ENCODE results near the gene CLEC4C. TPM values are rescaled to one million over a fixed set of nuclear protein-coding genes. Genes with fewer than 3 reads are reported as not detected.

CLEC4C gene
- total RNA-seq, 8 experiments from 2014 or later: 0.24 to 0.41 TPM; not detected in 6

GRCh38 chr12:7712841-7713442, 34.2 kb downstream of the CLEC4C start:
- no peak overlapping the region for H3K27ac ChIP-seq
- in situ Hi-C loops (cut with MboI; ENCODE audit: low pct_unique_long_range_greater_than_20kb in 2 of 9, low sequenced_read_pairs in 9 of 9, unreplicated experiment in 9 of 9): no loop called here
- WGBS, 10 experiments: 52 to 100% (median 84%) methylated on average over 2 to 12 of the region's 28 CpGs; no CpG with 5 or more reads in 1 of the 10 experiments
- no peak overlapping the region for H3K4me3 ChIP-seq
- peaks cover 0 to 2% of the 10 kb centered on the region in 2 donors for H3K4me1 ChIP-seq (replicated peaks in 1 of 2)
- no peak for ATAC-seq (replicated peaks in 6 of 8)

- in situ Hi-C loops (cut with MboI; ENCODE audit: low pct_unique_long_range_greater_than_20kb in 2 of 9, low sequenced_read_pairs in 9 of 9, unreplicated experiment in 9 of 9): no loop called here
- Histone ChIP-seq H3K4me3 (no peak within 1 kb of the TSS), H3K27ac (no peak within 1 kb of the TSS), H3K4me1 (replicated peaks in 1 of 2) (no peaks in the 10 kb centered on the region)
- WGBS, 10 experiments: 0 to 92% (median 83%) methylated on average over 1 to 6 of the region's 7 CpGs; no CpG with 5 or more reads in 2 of the 10 experiments
- ATAC-seq (replicated peaks in 6 of 8): no peak
Observed at GRCh38 chr12:7711133-7711532, 36.0 kb downstream of the CLEC4C start, which contains the start of gene DPPA3. DPPA3 (plus strand) TSS chr12:7711433; CDS start chr12:7711571, 138 bp downstream.

- WGBS, 10 experiments: 20 to 83% (median 73%) methylated on average over 1 to 8 of the region's 8 CpGs
- in situ Hi-C loops (cut with MboI; ENCODE audit: low pct_unique_long_range_greater_than_20kb in 2 of 9, low sequenced_read_pairs in 9 of 9, unreplicated experiment in 9 of 9): no loop called here
- ATAC-seq (replicated peaks in 6 of 8): no peak
- Histone ChIP-seq H3K4me1 (replicated peaks in 1 of 2) (no peaks in the 10 kb centered on the region), H3K4me3 (no peak overlapping the region), H3K27ac (no peak overlapping the region)
Observed at GRCh38 chr12:7709969-7710675, 37.1 kb downstream of the CLEC4C start.

- Histone ChIP-seq H3K4me1 (replicated peaks in 1 of 2) (no peaks in the 10 kb centered on the region), H3K27ac (no peak overlapping the region), H3K4me3 (no peak overlapping the region)
- ATAC-seq (replicated peaks in 6 of 8): no peak
- in situ Hi-C loops (cut with MboI; ENCODE audit: low pct_unique_long_range_greater_than_20kb in 2 of 9, low sequenced_read_pairs in 9 of 9, unreplicated experiment in 9 of 9): no loop called here
- WGBS, 10 experiments: 100% methylated on average over 1 of the region's 29 CpGs; no CpG with 5 or more reads in 9 of the 10 experiments
Observed at GRCh38 chr12:7705846-7706245, 41.3 kb downstream of the CLEC4C start.

- in situ Hi-C loops (cut with MboI; ENCODE audit: low pct_unique_long_range_greater_than_20kb in 2 of 9, low sequenced_read_pairs in 9 of 9, unreplicated experiment in 9 of 9): loop anchor here in 2 of 9 experiments (25.0 kb wide), 1 partner anchor 117 kb away; no protein-coding TSS in a partner anchor
- ATAC-seq (replicated peaks in 6 of 8): peak; percentile 38 to 95 (median 94)
- peak within 1 kb of the TSS in 2 of 5 donors; percentile 26 to 31 for H3K4me3 ChIP-seq
- H3K27ac ChIP-seq: peak within 1 kb of the TSS; percentile 65 to 73
- H3K4me1 ChIP-seq (replicated peaks in 1 of 2): peaks cover 0 to 16% of the 10 kb centered on the region in 2 donors
- 4 to 42% (median 20%) methylated on average over 2 to 7 of the region's 7 CpGs for WGBS, 10 experiments
Observed at GRCh38 chr12:7695566-7696197, 51.5 kb downstream of the CLEC4C start, which contains the start of gene GDF3. GDF3 (minus strand) TSS chr12:7695775; CDS start chr12:7695728, 47 bp downstream.

GRCh38 chr12:7695237-7695560, 52.0 kb downstream of the CLEC4C start:
- in situ Hi-C loops (cut with MboI; ENCODE audit: low pct_unique_long_range_greater_than_20kb in 2 of 9, low sequenced_read_pairs in 9 of 9, unreplicated experiment in 9 of 9): loop anchor here in 2 of 9 experiments (25.0 kb wide), 1 partner anchor 117 kb away; no protein-coding TSS in a partner anchor
- Histone ChIP-seq H3K27ac (peak overlapping the region; percentile 65 to 73), H3K4me3 (peak overlapping the region in 2 of 5 donors; percentile 26 to 31), H3K4me1 (replicated peaks in 1 of 2) (peaks cover 0 to 16% of the 10 kb centered on the region in 2 donors)
- peak in 3 of 8 experiments; percentile 4 to 14 (median 12) for ATAC-seq (replicated peaks in 6 of 8)
- 19 to 86% (median 59%) methylated on average over 1 to 10 of the region's 10 CpGs; no CpG with 5 or more reads in 3 of the 10 experiments for WGBS, 10 experiments

- Histone ChIP-seq H3K4me3 (peak overlapping the region in 2 of 5 donors; percentile 26 to 31), H3K27ac (peak overlapping the region; percentile 65 to 73), H3K4me1 (replicated peaks in 1 of 2) (peaks cover 0 to 16% of the 10 kb centered on the region in 2 donors)
- WGBS, 10 experiments: 7 to 83% (median 43%) methylated on average over 1 to 3 of the region's 3 CpGs; no CpG with 5 or more reads in 3 of the 10 experiments
- peak in 1 of 8 experiments; percentile 3 for ATAC-seq (replicated peaks in 6 of 8)
- in situ Hi-C loops (cut with MboI; ENCODE audit: low pct_unique_long_range_greater_than_20kb in 2 of 9, low sequenced_read_pairs in 9 of 9, unreplicated experiment in 9 of 9): loop anchor here in 2 of 9 experiments (25.0 kb wide), 1 partner anchor 118 kb away; no protein-coding TSS in a partner anchor
Observed at GRCh38 chr12:7694556-7695236, 52.5 kb downstream of the CLEC4C start.

- no peak for ATAC-seq (replicated peaks in 6 of 8)
- in situ Hi-C loops (cut with MboI; ENCODE audit: low pct_unique_long_range_greater_than_20kb in 2 of 9, low sequenced_read_pairs in 9 of 9, unreplicated experiment in 9 of 9): loop anchor here in 2 of 9 experiments (25.0 kb wide), 1 partner anchor 119 kb away; no protein-coding TSS in a partner anchor
Observed at GRCh38 chr12:7693793-7694192, 53.4 kb downstream of the CLEC4C start.

GRCh38 chr12:7681535-7681934, 65.6 kb downstream of the CLEC4C start:
- 0 to 100% (median 59%) methylated on average over 1 to 2 of the region's 2 CpGs; no CpG with 5 or more reads in 2 of the 10 experiments for WGBS, 10 experiments
- no peaks in the 10 kb centered on the region for H3K4me1 ChIP-seq (replicated peaks in 1 of 2)
- ATAC-seq (replicated peaks in 6 of 8): no peak
- no peak overlapping the region for H3K4me3 ChIP-seq
- no peak overlapping the region for H3K27ac ChIP-seq
- in situ Hi-C loops (cut with MboI; ENCODE audit: low pct_unique_long_range_greater_than_20kb in 2 of 9, low sequenced_read_pairs in 9 of 9, unreplicated experiment in 9 of 9): loop anchor here in 3 of 9 experiments (10.0 to 25.0 kb wide), 2 partner anchors 123 to 131 kb away; no protein-coding TSS in a partner anchor

More at GRCh38 chr12:7693793-7694192, 53.4 kb downstream of the CLEC4C start:
- 7 to 100% (median 80%) methylated on average over 1 to 5 of the region's 6 CpGs; no CpG with 5 or more reads in 5 of the 10 experiments for WGBS, 10 experiments
- peak overlapping the region in 2 of 5 donors; percentile 26 to 31 for H3K4me3 ChIP-seq
- peak overlapping the region in 1 of 2 donors; percentile 30 for H3K27ac ChIP-seq
- peaks cover 0 to 16% of the 10 kb centered on the region in 2 donors for H3K4me1 ChIP-seq (replicated peaks in 1 of 2)

Other genes with a start within 250 kb of the CLEC4C start
- 10 to 100 TPM in 1 of 8 experiments, under 1 TPM in 7; under 0.01 to 87.7 (median 0.56) TPM for gene CD163, start 243.6 kb downstream of the CLEC4C start, total RNA-seq
- not detected for gene APOBEC1, start 81.5 kb downstream of the CLEC4C start, total RNA-seq
- 10 to 100 TPM in 4 of 8 experiments, under 1 TPM in 1, not detected in 3; 0.21 to 49.4 (median 30.7) TPM for gene GDF3, start 51.6 kb downstream of the CLEC4C start, total RNA-seq
- gene DPPA3, start 35.9 kb downstream of the CLEC4C start, total RNA-seq: under 1 TPM in 2 of 8 experiments, not detected in 6; 0.21 to 0.33 TPM
- gene NANOGNB, start 17.8 kb upstream of the CLEC4C start, total RNA-seq: 1 to 10 TPM in 1 of 8 experiments, under 1 TPM in 1, not detected in 6; 0.38 to 1.2 TPM
- gene NANOG, start 42.0 kb upstream of the CLEC4C start, total RNA-seq: 1 to 10 TPM in 2 of 8 experiments, under 1 TPM in 5, not detected in 1; 0.14 to 1.3 (median 0.57) TPM
- 1 to 10 TPM in 1 of 8 experiments, under 1 TPM in 4, not detected in 3; 0.55 to 1.7 (median 0.91) TPM for gene SLC2A14, start 125.5 kb upstream of the CLEC4C start, total RNA-seq
- 100 to 1,000 TPM in 2 of 8 experiments, 10 to 100 TPM in 6; 10.3 to 110 (median 54.6) TPM for gene SLC2A3, start 188.8 kb upstream of the CLEC4C start, total RNA-seq